Activated gamma-delta T cell treated with anti-CD3 and anti-CD28 coated beads, Interleukin-2, amount 50 U/mL, for 16 hours (primary cell): Measurements from ENCODE around the gene ELAC2.

Experiments
- DNase-seq: peaks from one replicate; pipeline ENCODE4 v3.0.0-alpha.2; 2020; ENCODE audit warnings: low read depth

ELAC2 gene

GRCh38 chr17:13016881-13017654, 759 bp downstream of the ELAC2 start:
- DNase-seq: no peak

GRCh38 chr17:13014801-13015200, 3.0 kb downstream of the ELAC2 start:
- DNase-seq: no peak

- DNase-seq: no peak
Measured at GRCh38 chr17:13010959-13011358, 6.9 kb downstream of the ELAC2 start.

DNA sequence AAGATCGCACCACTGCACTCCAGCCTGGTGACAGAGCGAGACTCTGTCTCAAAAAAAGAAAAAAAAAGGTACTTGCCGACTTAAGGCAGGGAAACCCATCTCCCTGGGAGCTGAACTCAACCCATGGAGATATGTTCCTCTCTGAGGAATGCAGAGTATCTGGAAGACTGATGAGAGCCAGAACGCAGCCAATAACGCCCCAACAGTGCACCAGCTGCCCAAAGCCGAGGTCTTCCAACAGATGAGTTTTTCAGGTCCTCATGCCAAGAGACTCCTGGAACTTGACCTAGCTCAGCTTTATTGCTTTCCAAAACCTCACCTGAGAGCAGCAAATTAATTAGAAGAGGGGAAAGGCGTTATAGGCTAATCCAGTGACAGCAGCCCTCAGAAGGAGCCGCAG, 9.4 kb downstream of the ELAC2 start:
- DNase-seq: no peak

- DNase-seq: no peak
Measured at GRCh38 chr17:13005530-13005929, 12.3 kb downstream of the ELAC2 start.

- no peak for DNase-seq
Measured at GRCh38 chr17:13004336-13004735, 13.5 kb downstream of the ELAC2 start.

DNA sequence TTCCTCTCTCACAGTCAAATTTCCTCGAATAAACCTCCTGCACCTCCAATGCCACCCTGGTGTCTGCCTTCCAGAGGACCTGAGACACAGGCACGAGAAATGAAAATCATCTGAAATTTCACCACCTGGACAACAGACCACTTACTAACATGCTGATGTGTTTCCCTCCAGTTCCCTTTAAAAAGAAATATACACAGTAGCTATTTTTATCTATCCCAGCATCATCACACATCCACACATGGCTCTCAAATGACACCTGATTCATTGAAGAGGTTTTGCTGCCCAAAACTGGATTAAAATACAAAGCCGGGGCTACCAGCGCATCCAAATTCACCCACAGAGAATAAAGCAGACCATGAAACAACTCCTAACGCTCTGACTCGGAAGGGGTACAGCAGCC, 13.9 kb downstream of the ELAC2 start:
- no peak for DNase-seq

DNA sequence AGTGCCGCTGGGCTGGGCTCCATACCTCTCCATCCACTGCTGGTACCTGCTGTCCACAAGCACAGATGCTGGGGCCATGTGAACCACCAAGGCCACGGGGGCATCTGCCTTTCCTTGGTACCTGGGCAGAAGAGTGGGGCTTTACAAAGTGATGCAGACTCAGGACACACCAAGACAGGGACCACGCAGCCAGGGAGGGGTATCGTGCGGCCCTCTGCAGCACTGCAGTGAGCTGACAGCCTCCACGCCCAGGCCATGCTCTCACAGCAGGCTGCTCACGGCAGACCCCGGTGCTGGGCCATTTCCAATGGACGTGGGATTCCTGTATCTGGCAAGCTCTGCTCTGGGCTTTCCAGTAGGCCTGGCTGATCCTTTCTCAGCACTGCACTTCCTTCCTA, 14.4 kb downstream of the ELAC2 start:
- DNase-seq: no peak

- DNase-seq: peak; percentile 31
Measured at GRCh38 chr17:13002761-13003453, 14.9 kb downstream of the ELAC2 start.

- DNase-seq: no peak
Measured at GRCh38 chr17:13001991-13002615, 15.7 kb downstream of the ELAC2 start.

GRCh38 chr17:13000561-13000960, 17.3 kb downstream of the ELAC2 start:
- DNase-seq: no peak

- DNase-seq: no peak
Measured at GRCh38 chr17:12998874-12999273, 19.0 kb downstream of the ELAC2 start.

DNA sequence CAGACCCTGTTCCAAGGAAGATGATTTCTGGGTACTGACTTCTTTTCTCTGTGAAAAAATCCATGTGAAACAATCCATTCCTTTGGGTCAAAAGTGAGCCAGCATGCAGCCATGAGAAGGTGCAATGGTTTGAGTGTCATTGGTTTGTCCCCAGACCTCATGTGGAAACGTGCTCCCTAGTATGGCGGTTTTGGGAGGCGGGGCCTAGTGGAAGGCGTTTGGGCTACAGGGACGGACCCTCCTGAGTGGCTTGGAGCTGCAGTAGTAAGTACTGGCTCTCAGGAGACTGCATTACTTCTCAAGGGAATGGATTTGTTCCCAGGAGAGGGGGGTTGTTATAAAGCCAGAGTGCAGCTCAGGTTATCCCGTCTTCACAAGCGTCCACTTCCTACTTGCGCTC, 19.4 kb downstream of the ELAC2 start:
- no peak for DNase-seq

GRCh38 chr17:12996941-12997340, 20.9 kb downstream of the ELAC2 start:
- no peak for DNase-seq

DNA sequence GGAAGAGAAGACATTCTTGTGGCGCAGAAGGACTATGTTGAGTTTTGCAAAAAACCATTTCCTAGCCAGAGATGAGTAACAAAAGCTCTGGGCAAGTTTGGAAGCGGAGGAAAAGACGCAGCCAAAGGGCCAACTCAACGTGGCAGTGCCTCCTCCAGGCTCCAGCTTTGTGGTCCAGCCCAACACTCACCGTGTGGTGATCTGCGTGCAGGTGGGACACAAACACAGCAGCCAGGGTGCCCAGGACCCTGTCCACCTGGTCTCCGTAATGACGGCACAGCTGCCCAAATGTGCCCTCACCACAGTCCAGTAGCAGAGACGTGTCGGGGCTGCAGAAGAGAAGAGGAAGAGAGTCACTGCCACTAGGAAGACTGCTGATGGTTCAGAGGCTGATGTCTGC, 21.5 kb downstream of the ELAC2 start:
- DNase-seq: no peak

DNA sequence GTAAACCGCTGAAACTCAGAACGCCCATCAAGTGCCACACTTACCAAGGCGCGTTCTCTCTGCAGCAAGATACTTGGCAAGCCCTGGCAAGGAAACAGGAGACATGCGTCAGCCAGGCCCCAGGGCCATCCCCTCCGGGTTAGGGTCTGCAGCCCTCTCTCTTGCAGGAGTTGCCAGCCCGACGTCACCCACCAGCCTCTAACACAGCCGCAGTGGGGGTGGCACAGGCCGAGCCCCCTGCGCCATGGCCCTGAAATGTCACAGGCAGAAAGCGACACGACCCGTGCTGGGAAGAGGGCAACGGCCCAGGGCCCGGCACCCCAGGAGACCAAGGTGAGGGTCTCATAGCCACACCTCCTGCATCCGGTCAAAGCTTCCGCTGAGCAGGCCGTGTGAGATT, 21.9 kb downstream of the ELAC2 start:
- DNase-seq: no peak

DNA sequence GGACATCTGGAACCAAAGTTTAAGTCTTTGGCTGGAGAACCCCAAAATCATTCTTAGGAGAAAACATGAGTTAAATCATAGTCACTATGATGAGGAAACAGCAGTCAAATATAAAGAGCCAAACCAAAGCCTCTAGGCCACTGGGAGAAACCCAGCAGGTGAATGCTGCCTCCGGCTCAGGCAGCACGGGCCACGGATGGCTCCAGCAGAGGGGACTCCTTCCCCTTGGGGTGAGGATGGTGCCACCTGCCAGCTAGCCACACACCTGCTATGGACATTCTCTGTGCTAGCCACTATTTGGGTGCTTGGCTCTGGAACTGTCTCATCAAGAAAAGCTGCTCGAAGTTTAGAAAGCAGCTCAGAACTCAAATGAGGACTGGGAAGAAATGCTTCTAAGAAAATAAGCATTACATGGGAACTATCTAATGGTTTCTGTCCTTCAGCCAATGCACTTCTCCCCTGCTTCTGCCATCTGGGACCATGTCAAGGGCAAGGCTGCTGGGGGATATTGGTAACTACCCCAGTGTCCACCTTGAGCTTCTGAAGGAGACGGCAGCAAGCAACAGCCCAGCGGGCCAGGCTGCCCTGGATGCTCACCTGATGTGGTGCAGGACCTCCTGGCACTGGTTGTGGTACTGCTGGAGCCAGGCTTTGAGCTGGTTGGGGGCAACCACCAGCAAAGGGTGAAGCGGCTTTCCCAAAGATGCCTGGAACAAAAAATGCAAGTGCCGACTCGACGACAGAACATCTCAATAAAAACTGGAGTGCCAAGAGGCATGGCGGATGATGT, 22.5 kb downstream of the ELAC2 start:
- no peak for DNase-seq

DNA sequence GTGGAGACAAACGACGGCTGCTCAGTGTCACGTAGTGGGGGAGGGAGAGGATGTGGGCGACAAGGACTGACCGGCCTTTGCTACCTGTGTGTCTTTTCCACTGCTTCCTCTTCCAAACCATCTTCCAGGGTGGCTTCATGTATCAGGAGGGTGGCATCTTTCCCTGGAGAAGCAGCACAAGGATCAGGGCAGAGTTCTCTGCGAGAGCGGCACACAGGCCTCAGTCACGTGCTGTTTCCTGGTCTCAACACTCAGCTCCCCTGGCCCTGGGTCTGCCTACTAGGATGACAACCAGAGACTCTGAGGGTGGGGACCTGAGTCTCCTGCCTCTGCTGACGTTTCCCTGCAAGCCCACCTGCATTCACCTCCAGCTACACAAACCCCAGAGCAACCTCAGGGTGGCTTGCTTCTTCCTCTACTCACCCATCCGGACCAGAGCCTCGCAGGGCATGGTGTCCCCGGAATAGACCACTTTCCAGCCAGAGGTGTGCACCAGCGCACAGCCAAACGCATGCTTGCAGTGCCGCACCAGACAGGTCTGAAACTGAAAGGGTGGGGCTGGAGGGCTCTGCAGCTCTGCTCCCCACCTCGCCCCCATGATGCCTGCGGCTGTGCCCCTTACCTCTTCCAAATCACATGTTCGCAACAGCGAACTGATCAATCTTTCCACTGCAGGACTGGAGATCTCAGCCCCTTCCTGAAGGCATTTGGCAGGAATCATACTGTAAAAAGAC, 23.3 kb downstream of the ELAC2 start:
- no peak for DNase-seq

- no peak for DNase-seq
Measured at GRCh38 chr17:12993631-12994030, 24.2 kb downstream of the ELAC2 start.

DNA sequence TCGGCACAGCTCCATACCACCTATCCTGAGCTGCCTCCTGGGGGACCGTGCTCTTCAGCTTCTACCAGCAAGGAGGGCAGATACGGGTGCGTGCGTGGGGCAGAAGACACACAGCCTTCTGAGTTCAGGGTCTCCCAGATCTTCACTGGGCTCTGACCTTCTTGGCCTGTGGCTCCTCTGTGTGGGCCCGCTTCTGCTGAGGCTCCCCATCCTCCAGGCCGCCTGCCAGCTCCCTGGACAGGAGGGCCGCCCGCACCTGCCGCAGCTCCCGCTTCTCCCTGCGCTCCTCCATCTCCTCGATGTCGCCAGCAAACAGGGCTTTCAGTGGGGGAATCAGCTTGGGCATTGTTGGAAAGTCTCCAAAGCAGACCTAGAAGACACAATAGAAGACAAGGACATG, 25.2 kb downstream of the ELAC2 start:
- DNase-seq: no peak

DNA sequence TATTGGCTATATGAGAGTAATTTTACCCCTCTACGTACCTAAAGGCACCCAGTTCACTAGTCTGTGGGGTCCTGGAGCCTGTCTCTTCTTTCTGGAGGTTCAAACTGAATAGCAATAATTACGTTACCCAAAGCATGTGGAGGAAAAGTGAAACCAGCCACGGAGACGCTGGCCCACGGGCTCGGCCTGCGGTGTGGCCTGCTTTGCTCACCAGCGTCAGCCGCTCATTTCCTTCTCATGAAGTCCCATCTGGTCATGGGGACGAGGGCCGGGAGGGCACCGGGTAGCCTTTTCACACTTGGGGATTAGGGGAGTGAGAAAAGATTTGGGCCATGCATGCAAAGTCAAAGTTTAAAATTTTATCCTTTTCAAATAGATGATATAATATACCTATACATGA, 26.9 kb downstream of the ELAC2 start:
- DNase-seq: no peak
